B cell (primary cell): ENCODE measurements around the gene VTCN1. TPM values are rescaled to one million over a fixed set of nuclear protein-coding genes. Genes with fewer than 3 reads are reported as not detected.

Experiments
- ATAC-seq: fragments of 200-7000 bp; cut with Tn5 transposase; one replicate; pipeline ENCODE4 v1.10.0; 2021; ENCODE audit warnings: low read depth, mild to moderate bottlenecking, moderate number of reproducible peaks, moderate library complexity
- CTCF ChIA-PET: fragments of 350-600 bp; sonication (Branson Sonifier 250); formaldehyde crosslinking; loops from one replicate; lab custom pipeline; 2021; ENCODE audit warnings: antibody characterized with exemption, inconsistent platforms; lab: Charles Lee
- POLR2A ChIA-PET: fragments of 350-600 bp; sonication (Branson Sonifier 250); formaldehyde crosslinking; loops from one replicate; lab custom pipeline; 2021; ENCODE audit warnings: antibody characterized with exemption; lab: Charles Lee
- DNase-seq: peaks from one replicate; pipeline ENCODE4 v3.0.0; 2013
- H2AFZ ChIP-seq: 2 replicates; pipeline ENCODE4 v1.6.1; 2012; ENCODE audit warnings: mild to moderate bottlenecking, low read depth, low read length; ENCODE audit not compliant: insufficient read depth, poor library complexity, severe bottlenecking
- H3K27ac ChIP-seq, 2 donors: 1 replicate in 1 of 2; 2 replicates in 1 of 2; pipeline ENCODE4 v1.5.1; 2012 to 2013; ENCODE audit warnings: low read length in 2 of 2, mild to moderate bottlenecking in 2 of 2, moderate library complexity in 1 of 2
- H3K27me3 ChIP-seq, 4 experiments: fragments of 200-600 bp in 1 of 4; sonication (generic) in 1 of 4; replicated peaks in 1 of 4; 1 replicate in 2 of 4; 2 replicates in 2 of 4; pipeline versions ENCODE4 v1.6.1 to v1.7.0; 2013 to 2016; ENCODE audit warnings: low read length in 3 of 4, mild to moderate bottlenecking in 2 of 4, mixed read lengths in 1 of 4, moderate library complexity in 1 of 4; ENCODE audit not compliant: insufficient read depth in 4 of 4, control insufficient read depth in 3 of 4; ENCODE audit errors: control extremely low read depth in 1 of 4
- H3K36me3 ChIP-seq, 2 experiments: replicated peaks in 1 of 2; 1 replicate in 1 of 2; 2 replicates in 1 of 2; pipeline versions ENCODE4 v1.6.1 to v1.7.1; 2013; ENCODE audit warnings: low read length in 1 of 2; ENCODE audit not compliant: insufficient read depth in 2 of 2, control insufficient read depth in 1 of 2; ENCODE audit errors: control extremely low read depth in 1 of 2, extremely low read depth in 1 of 2
- H3K4me1 ChIP-seq, 2 donors: fragments of 200-600 bp in 1 of 2; sonication (generic) in 1 of 2; 1 replicate in 1 of 2; 2 replicates in 1 of 2; pipeline versions ENCODE4 v1.5.1 to v1.6.1; 2013 to 2017; ENCODE audit warnings: low read length in 2 of 2; ENCODE audit not compliant: control insufficient read depth in 2 of 2, insufficient read depth in 2 of 2
- H3K4me2 ChIP-seq: replicated peaks from 2 replicates; pipeline ENCODE3; 2012; ENCODE audit warnings: mild to moderate bottlenecking, low read depth, low read length; ENCODE audit not compliant: poor library complexity, severe bottlenecking
- H3K4me3 ChIP-seq, 5 experiments: fragments of 200-600 bp in 1 of 5; sonication (generic) in 1 of 5; 1 replicate in 3 of 5; 2 replicates in 2 of 5; pipeline versions ENCODE4 v1.5.1 to v1.7.0; 2011 to 2016; ENCODE audit warnings: low read length in 4 of 5, mild to moderate bottlenecking in 4 of 5, low read depth in 2 of 5, control low read depth in 1 of 5, moderate library complexity in 1 of 5; ENCODE audit not compliant: insufficient read depth in 1 of 5; ENCODE audit errors: control extremely low read depth in 1 of 5, extremely low read depth in 1 of 5
- H3K79me2 ChIP-seq: fragments of 200-600 bp; sonication (generic); one replicate; pipeline ENCODE4 v1.6.0; 2016; ENCODE audit warnings: low read length; ENCODE audit not compliant: control insufficient read depth, insufficient read depth
- H3K9ac ChIP-seq: fragments of 200-600 bp; sonication (generic); 2 replicates; pipeline ENCODE4 v1.6.1; 2017; ENCODE audit warnings: mild to moderate bottlenecking, low read length, moderate library complexity
- H3K9me3 ChIP-seq, 3 donors: one replicate each; pipeline versions ENCODE4 v1.6.1 to v1.7.1; 2013; ENCODE audit warnings: low read length in 2 of 3; ENCODE audit not compliant: control insufficient read depth in 2 of 3, insufficient read depth in 1 of 3; ENCODE audit errors: control extremely low read depth in 1 of 3
- H4K20me1 ChIP-seq: 2 replicates; pipeline ENCODE4 v1.6.0; 2012; ENCODE audit warnings: mild to moderate bottlenecking, low read length; ENCODE audit not compliant: insufficient read depth, control insufficient read depth, poor library complexity, severe bottlenecking
- H3K27ac Mint-ChIP-seq: one replicate; pipeline ENCODE4 v1.8.0; 2021; ENCODE audit warnings: mixed read lengths
- H3K27me3 Mint-ChIP-seq: one replicate; pipeline ENCODE4 v1.8.0; 2021; ENCODE audit warnings: mixed read lengths
- H3K4me1 Mint-ChIP-seq: one replicate; pipeline ENCODE4 v1.8.0; 2021; ENCODE audit warnings: mixed read lengths
- H3K4me3 Mint-ChIP-seq: one replicate; pipeline ENCODE4 v1.8.0; 2021; ENCODE audit warnings: mixed read lengths
- H3K9me3 Mint-ChIP-seq: one replicate; pipeline ENCODE4 v1.8.0; 2022; ENCODE audit warnings: mixed read lengths; ENCODE audit not compliant: insufficient read depth
- CTCF ChIP-seq: fragments of 200-600 bp; IDR thresholded peaks from one replicate; pipeline ENCODE4 v1.8.0; 2022; ENCODE audit warnings: antibody characterized with exemption, mild to moderate bottlenecking
- EZH2 ChIP-seq: IDR thresholded peaks from 2 replicates; pipeline ENCODE4 v1.6.1; 2012; ENCODE audit warnings: borderline replicate concordance, low read depth, mild to moderate bottlenecking, moderate library complexity, low read length; ENCODE audit not compliant: insufficient read depth, poor library complexity, severe bottlenecking
- WGBS: methylation state at CpG from one replicate; pipeline ENCODE4 v1.1.5; 2013; ENCODE audit warnings: missing lambda C conversion rate; ENCODE audit not compliant: insufficient coverage; 5-methylcytosine and 5-hydroxymethylcytosine counted together
- intact Hi-C: fragments of 100-400 bp; cut with micrococcal nuclease; formaldehyde crosslinking; loops from one replicate; pipeline ENCODE4 v1.10.0; 2022
- polyA plus RNA-seq: library from polyadenylated mRNA; depleted of rRNA; stranded (reverse); fragments of >200 nt; gene quantifications from 2 replicates; pipeline ENCODE4 v1.2.3, GENCODE V29; 2012
- total RNA-seq, 2 donors: library from RNA; stranded (reverse); fragments of 120-200 nt in 1 of 2; gene quantifications; 1 replicate in 1 of 2; 2 replicates in 1 of 2; pipeline versions ENCODE4 v1.2.3 to v1.2.4, GENCODE V29; 2013 to 2022

The VTCN1 gene
- total and polyA plus RNA-seq, 2 donors (not counting 1 experiment from before 2014, with no cell fraction given): not detected

- intact Hi-C loops: no loop called here
- no peak overlapping the region for H3K4me3 ChIP-seq
- no peak for TF ChIP-seq EZH2
- no peak for TF ChIP-seq CTCF
- Mint-ChIP-seq H3K9me3 (no peaks in the 10 kb centered on the region), H3K27me3 (no peaks in the 10 kb centered on the region), H3K4me1 (no peaks in the 10 kb centered on the region), H3K27ac (no peak overlapping the region), H3K4me3 (no peak overlapping the region)
- no peak overlapping the region for H2AFZ ChIP-seq
- H3K27ac ChIP-seq: no peak overlapping the region
- H3K36me3 ChIP-seq: no peaks in the 10 kb centered on the region
- no peak overlapping the region for H3K9ac ChIP-seq
- 100% methylated on average over 4 of the region's 5 CpGs for WGBS
- H3K27me3 ChIP-seq: no peaks in the 10 kb centered on the region
- ChIA-PET CTCF (no interaction called here), POLR2A (no interaction called here)
- no peaks in the 10 kb centered on the region for H3K79me2 ChIP-seq
- no peak for ATAC-seq
- H3K4me2 ChIP-seq: no peak overlapping the region
- no peak for DNase-seq
- no peaks in the 10 kb centered on the region for H4K20me1 ChIP-seq
- no peaks in the 10 kb centered on the region for H3K9me3 ChIP-seq
- H3K4me1 ChIP-seq: no peaks in the 10 kb centered on the region
Measured at GRCh38 chr1:117180147-117180967, 30.4 kb downstream of the VTCN1 start.

- H3K27me3 Mint-ChIP-seq: no peaks in the 10 kb centered on the region
- TF ChIP-seq EZH2 (no peak), CTCF (no peak)
- H3K9me3 ChIP-seq: no peaks in the 10 kb centered on the region
- no peak overlapping the region for H3K4me3 Mint-ChIP-seq
- no CpG with 5 or more reads among the region's 5 CpGs for WGBS
- H3K4me1 Mint-ChIP-seq: no peaks in the 10 kb centered on the region
- H3K4me1 ChIP-seq: no peaks in the 10 kb centered on the region
- H3K9me3 Mint-ChIP-seq: no peaks in the 10 kb centered on the region
- no peak overlapping the region for H2AFZ ChIP-seq
- intact Hi-C loops: no loop called here
- no peak for DNase-seq
- POLR2A ChIA-PET: no interaction called here
- H3K79me2 ChIP-seq: no peaks in the 10 kb centered on the region
- ATAC-seq: no peak
- H3K27me3 ChIP-seq: no peaks in the 10 kb centered on the region
- no peak overlapping the region for H3K27ac Mint-ChIP-seq
- H3K4me3 ChIP-seq: no peak overlapping the region
- H3K27ac ChIP-seq: no peak overlapping the region
- no peaks in the 10 kb centered on the region for H4K20me1 ChIP-seq
- no peak overlapping the region for H3K9ac ChIP-seq
- no peaks in the 10 kb centered on the region for H3K36me3 ChIP-seq
- CTCF ChIA-PET: no interaction called here
- H3K4me2 ChIP-seq: no peak overlapping the region
Measured at GRCh38 chr1:117179471-117179870, 31.3 kb downstream of the VTCN1 start.
